ENCODE data around the gene ATPAF1.

The ATPAF1 gene

GRCh38 chr1:46603858-46604549 lies 64.2 kb downstream of the ATPAF1 start, which contains the start of gene MKNK1:
Gene MKNK1, minus strand, starts transcription at chr1:46604268. Its CDS starts 20,941 bp downstream, at chr1:46583327.
- Histone ChIP-seq H3K4me1 (ENCODE audit: control insufficient read depth, low read length) (peaks cover 17% of the 10 kb centered on the region), H4K20me1 (ENCODE audit: control insufficient read depth, insufficient read depth, low read depth, low read length) (no peaks in the 10 kb centered on the region), H3K4me3 (ENCODE audit: low read length) (peak within 1 kb of the TSS; percentile 74), H3K9me3 (ENCODE audit: control insufficient read depth, insufficient read depth, low read length) (no peaks in the 10 kb centered on the region), H3K27ac (ENCODE audit: low read depth, low read length) (no peak within 1 kb of the TSS), H3K36me3 (ENCODE audit: control insufficient read depth, low read length) (no peaks in the 10 kb centered on the region), H3F3A (ENCODE audit: control insufficient read depth, insufficient read depth) (no peaks in the 10 kb centered on the region), H3K27me3 (ENCODE audit: control insufficient read depth, low read length) (no peaks in the 10 kb centered on the region), H3K9me2 (replicated peaks; ENCODE audit: control insufficient read depth, low read length) (no peaks in the 10 kb centered on the region), H3K79me2 (ENCODE audit: control insufficient read depth, low read length) (peaks cover 6% of the 10 kb centered on the region), H3K4me2 (ENCODE audit: low read length) (peak within 1 kb of the TSS; percentile 70)
- TF ChIP-seq CTCF (IDR thresholded peaks at IDR 0.05; ENCODE audit: low read depth, low read length, poor library complexity, severe bottlenecking) (peak; percentile 23), EZH2phosphoT487 (IDR thresholded peaks at IDR 0.05; ENCODE audit: borderline replicate concordance, low read length) (no peak)

GRCh38 chr1:46603481-46603857 lies 64.7 kb downstream of the ATPAF1 start:
- no peaks in the 10 kb centered on the region for H3K9me3 ChIP-seq (ENCODE audit: control insufficient read depth, insufficient read depth, low read length)
- no peaks in the 10 kb centered on the region for H3K36me3 ChIP-seq (ENCODE audit: control insufficient read depth, low read length)
- H3K4me2 ChIP-seq (ENCODE audit: low read length) = peak overlapping the region; percentile 70
- peak overlapping the region; percentile 74 for H3K4me3 ChIP-seq (ENCODE audit: low read length)
- H4K20me1 ChIP-seq (ENCODE audit: control insufficient read depth, insufficient read depth, low read depth, low read length) = no peaks in the 10 kb centered on the region
- peaks cover 6% of the 10 kb centered on the region for H3K79me2 ChIP-seq (ENCODE audit: control insufficient read depth, low read length)
- no peaks in the 10 kb centered on the region for H3F3A ChIP-seq (ENCODE audit: control insufficient read depth, insufficient read depth)
- peaks cover 17% of the 10 kb centered on the region for H3K4me1 ChIP-seq (ENCODE audit: control insufficient read depth, low read length)
- H3K27ac ChIP-seq (ENCODE audit: low read depth, low read length) = no peak overlapping the region
- TF ChIP-seq CTCF (IDR thresholded peaks at IDR 0.05; ENCODE audit: low read depth, low read length, poor library complexity, severe bottlenecking) (no peak), EZH2phosphoT487 (IDR thresholded peaks at IDR 0.05; ENCODE audit: borderline replicate concordance, low read length) (no peak)
- H3K27me3 ChIP-seq (ENCODE audit: control insufficient read depth, low read length) = no peaks in the 10 kb centered on the region
- no peaks in the 10 kb centered on the region for H3K9me2 ChIP-seq (replicated peaks; ENCODE audit: control insufficient read depth, low read length)

- Histone ChIP-seq H3F3A (ENCODE audit: control insufficient read depth, insufficient read depth) (no peaks in the 10 kb centered on the region), H4K20me1 (ENCODE audit: control insufficient read depth, insufficient read depth, low read depth, low read length) (no peaks in the 10 kb centered on the region), H3K36me3 (ENCODE audit: control insufficient read depth, low read length) (no peaks in the 10 kb centered on the region), H3K4me3 (ENCODE audit: low read length) (no peak overlapping the region), H3K27ac (ENCODE audit: low read depth, low read length) (no peak overlapping the region), H3K79me2 (ENCODE audit: control insufficient read depth, low read length) (peaks cover 6% of the 10 kb centered on the region), H3K4me1 (ENCODE audit: control insufficient read depth, low read length) (peaks cover 17% of the 10 kb centered on the region), H3K9me3 (ENCODE audit: control insufficient read depth, insufficient read depth, low read length) (no peaks in the 10 kb centered on the region), H3K4me2 (ENCODE audit: low read length) (no peak overlapping the region), H3K27me3 (ENCODE audit: control insufficient read depth, low read length) (no peaks in the 10 kb centered on the region), H3K9me2 (replicated peaks; ENCODE audit: control insufficient read depth, low read length) (no peaks in the 10 kb centered on the region)
- TF ChIP-seq EZH2phosphoT487 (IDR thresholded peaks at IDR 0.05; ENCODE audit: borderline replicate concordance, low read length) (no peak), CTCF (IDR thresholded peaks at IDR 0.05; ENCODE audit: low read depth, low read length, poor library complexity, severe bottlenecking) (no peak)
Observed at GRCh38 chr1:46601257-46602007, 66.7 kb downstream of the ATPAF1 start.
